ENCODE measurements around the gene IRGM. TPM values are rescaled to one million over a fixed set of nuclear protein-coding genes. Genes with fewer than 3 reads are reported as not detected.

The IRGM gene
- total RNA-seq, 1 donor from 2014 or later: 0.16 TPM

DNA sequence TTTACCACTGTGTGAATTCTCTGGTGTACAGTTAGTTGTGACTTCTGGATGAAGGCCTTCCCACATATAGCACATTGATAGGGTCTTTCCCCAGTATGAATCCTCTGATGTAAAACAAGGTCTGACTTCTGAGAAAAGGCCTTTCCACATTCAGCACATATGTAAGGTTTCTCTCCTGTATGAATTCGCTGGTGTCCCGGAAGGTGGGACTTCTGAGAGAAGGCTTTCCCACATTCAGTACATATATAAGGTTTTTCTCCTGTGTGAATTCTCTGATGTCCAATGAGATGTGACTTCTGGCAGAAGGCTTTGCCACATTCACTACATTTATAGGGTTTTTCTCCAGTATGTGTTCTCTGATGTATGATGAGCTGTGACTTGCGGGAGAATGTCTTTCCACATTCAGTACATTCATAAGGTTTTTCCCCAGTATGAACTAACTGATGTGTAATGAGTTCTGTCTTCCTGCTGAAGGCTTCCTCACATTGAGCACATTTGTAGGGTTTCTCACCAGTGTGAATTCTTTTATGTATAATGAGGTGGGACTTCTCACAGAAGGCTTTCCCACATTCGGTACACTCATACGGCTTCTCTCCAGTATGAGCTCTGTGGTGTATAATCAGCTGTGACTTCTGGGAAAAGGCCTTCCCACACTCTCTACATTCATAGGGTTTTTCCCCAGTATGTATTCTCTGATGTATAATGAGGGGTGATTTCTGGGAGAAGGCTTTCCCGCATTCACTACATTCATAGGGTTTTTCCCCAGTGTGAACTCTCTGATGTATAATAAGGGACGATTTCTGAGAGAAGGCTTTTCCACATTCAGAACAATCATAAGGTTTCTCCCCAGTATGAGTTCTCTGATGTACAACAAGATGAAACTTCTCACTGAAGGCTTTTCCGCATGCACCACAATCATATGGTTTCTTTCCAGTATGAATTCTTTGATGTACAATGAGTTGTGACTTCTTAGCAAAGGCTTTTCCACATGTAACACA lies 49.4 kb downstream of the IRGM start:
- no peak for DNase-seq (ENCODE audit: low read depth)

Other genes with a start within 250 kb of the IRGM start
- 7.8 and 8.1 TPM in 2 replicates for gene SYNPO, start 205.9 kb upstream of the IRGM start, total RNA-seq
- gene MYOZ3, start 185.3 kb upstream of the IRGM start, total RNA-seq: 0.16 and 0.40 TPM in 2 replicates
- gene RBM22, start 145.5 kb upstream of the IRGM start, total RNA-seq: 35.0 and 40.9 TPM in 2 replicates
- 78.9 and 82.4 TPM in 2 replicates for gene DCTN4, start 87.5 kb upstream of the IRGM start, total RNA-seq
- 67.1 and 74.6 TPM in 2 replicates for gene SMIM3, start 67.8 kb upstream of the IRGM start, total RNA-seq
- gene ZNF300, start 58.5 kb downstream of the IRGM start, total RNA-seq: 3.3 TPM in 2 replicates
- gene GPX3, start 174.1 kb downstream of the IRGM start, total RNA-seq: 3.7 and 5.6 TPM in 2 replicates
- gene TNIP1, start 234.5 kb downstream of the IRGM start, total RNA-seq: 213 and 269 TPM in 2 replicates